Stimulated activated naive CD8-positive, alpha-beta T cell treated with anti-CD3 and anti-CD28 coated beads, Interleukin-15, Interleukin-2, amounts not matched to agents 100 U/mL and 50 U/mL, for 24 hours (primary cell): ENCODE results near the gene HS3ST5.
"Not testable (repeated sequence)": the region's sequence is repeated elsewhere in the genome, so short reads cannot be mapped to it uniquely, and the experiment has no call there.

Experiments
- ATAC-seq: fragments of 150-1000 bp; cut with Tn5 transposase; one replicate; pipeline ENCODE4 v1.10.0; 2021
- DNase-seq: peaks from one replicate; pipeline ENCODE4 v3.0.0; 2021

The HS3ST5 gene

GRCh38 chr6:114090626-114091025 is 252.2 kb downstream of the HS3ST5 start:
- ATAC-seq: no peak
- no peak for DNase-seq

- ATAC-seq: no peak
- no peak for DNase-seq
Measured at GRCh38 chr6:114087496-114087895, 255.3 kb downstream of the HS3ST5 start.

GRCh38 chr6:114085211-114085610 is 257.6 kb downstream of the HS3ST5 start:
- DNase-seq: no peak
- ATAC-seq: no peak

- DNase-seq: no peak
- ATAC-seq: no peak
Measured at GRCh38 chr6:114084327-114084890, 258.4 kb downstream of the HS3ST5 start.

- ATAC-seq (no peak), DNase-seq (no peak)
Measured at GRCh38 chr6:114083251-114083650, 259.6 kb downstream of the HS3ST5 start.

GRCh38 chr6:114081730-114082129 is 261.1 kb downstream of the HS3ST5 start:
- DNase-seq (no peak), ATAC-seq (no peak)

- no peak for DNase-seq
- no peak for ATAC-seq
Measured at GRCh38 chr6:114080891-114081510, 261.8 kb downstream of the HS3ST5 start.

DNA sequence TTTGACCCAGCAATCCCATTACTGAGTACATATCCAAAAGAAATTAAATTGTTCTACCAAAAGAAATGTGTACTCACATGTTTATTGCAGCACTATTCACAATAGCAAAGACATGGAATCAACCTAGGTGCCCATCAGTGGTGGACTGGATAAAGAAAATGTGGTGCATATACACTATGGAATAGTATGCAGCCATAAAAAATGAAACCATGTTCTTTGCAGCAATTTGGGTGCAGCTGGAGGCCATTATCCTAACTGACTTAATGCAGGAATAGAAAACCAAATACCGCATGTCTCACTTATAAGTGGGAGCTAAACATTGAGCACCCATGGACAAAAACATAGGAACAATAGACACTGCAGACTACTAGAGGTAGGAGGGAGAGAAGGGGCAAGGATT is 262.4 kb downstream of the HS3ST5 start:
- not testable (repeated sequence) for DNase-seq, ATAC-seq

DNA sequence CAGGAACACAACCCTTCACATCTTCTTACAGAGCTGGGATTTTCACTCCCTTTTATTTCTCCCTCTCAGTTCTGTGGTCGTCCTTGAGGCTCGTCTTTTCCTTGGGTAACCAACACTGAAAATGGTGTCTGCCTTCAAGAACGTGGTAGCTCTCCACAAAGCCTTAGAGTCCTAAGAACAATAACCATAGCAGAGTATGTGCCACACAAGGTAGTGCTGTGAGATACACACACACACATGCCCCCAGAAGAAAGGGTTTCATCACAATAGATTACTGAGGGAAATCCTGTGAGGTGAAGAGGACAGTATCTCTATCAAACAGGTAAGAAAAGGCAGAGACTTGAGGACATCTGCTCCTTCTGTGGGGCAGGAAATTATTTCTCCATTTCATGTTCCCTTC is 267.0 kb downstream of the HS3ST5 start:
- ATAC-seq (no peak), DNase-seq (no peak)

DNA sequence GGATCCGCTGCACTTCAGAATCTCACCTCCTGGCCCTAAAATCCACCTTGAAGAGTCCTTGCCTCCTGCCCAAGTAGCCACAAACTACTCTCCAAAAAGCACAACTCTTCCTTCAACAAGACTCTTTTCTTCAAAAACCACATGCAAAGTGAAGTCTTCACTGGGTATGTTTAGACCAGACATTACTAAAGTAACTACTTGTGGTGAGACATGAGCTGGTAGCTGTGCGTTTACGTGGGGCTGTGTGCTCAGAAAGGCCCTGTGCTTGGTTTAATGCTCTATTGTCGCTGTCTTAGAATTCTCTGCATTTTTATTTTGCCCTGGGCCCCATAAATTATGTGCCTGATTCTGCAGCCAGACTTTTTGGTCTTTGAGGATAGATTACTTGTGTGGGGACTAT is 267.5 kb downstream of the HS3ST5 start:
- ATAC-seq: no peak
- DNase-seq: no peak

GRCh38 chr6:114068771-114069170 is 274.1 kb downstream of the HS3ST5 start:
- DNase-seq (no peak), ATAC-seq (no peak)

- DNase-seq (no peak), ATAC-seq (no peak)
Measured at GRCh38 chr6:114068116-114068515, 274.7 kb downstream of the HS3ST5 start.

DNA sequence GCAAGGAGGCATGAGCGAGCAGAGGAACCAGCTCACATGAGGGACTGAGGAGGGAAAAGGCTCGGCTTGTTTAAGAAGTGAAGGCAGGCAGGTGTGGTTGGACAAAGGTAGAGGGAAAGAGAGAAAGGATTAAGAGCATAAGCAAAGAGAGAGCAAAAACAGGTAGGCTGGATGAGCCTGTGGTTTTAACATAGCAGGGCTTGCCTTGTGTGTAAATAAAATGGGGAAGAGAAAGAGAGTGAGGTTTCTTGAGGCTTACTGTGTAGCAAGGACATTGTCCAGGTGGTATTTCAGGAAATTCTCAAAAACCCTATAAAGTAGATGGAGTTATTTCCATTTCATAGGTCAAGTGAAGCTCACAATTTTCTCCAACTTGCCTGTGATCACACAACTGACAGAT is 278.0 kb downstream of the HS3ST5 start:
- ATAC-seq (no peak), DNase-seq (no peak)

DNA sequence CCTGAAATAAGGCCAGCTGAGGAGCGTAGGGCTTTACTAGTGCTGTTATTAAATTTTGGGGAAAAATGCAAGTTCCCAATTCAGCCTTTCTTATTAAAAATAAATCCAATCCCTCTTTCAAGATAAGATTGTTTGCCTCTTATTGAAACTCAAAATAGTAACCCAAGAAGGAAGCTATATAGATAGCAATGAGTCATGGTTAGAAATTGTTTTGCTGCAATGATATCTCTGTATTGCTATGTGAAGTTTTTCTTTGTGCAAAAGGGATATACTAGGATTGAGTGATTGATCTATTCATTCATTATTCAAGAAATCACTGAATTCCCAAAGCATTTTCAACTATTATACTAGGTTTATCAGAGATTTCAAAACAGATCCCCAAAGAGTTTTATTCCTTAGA is 278.9 kb downstream of the HS3ST5 start:
- ATAC-seq: no peak

GRCh38 chr6:114062199-114062598 is 280.6 kb downstream of the HS3ST5 start:
- no peak for DNase-seq
- ATAC-seq: no peak

More for the DNA sequence above, 278.9 kb downstream of the HS3ST5 start:
- no peak for DNase-seq

DNA sequence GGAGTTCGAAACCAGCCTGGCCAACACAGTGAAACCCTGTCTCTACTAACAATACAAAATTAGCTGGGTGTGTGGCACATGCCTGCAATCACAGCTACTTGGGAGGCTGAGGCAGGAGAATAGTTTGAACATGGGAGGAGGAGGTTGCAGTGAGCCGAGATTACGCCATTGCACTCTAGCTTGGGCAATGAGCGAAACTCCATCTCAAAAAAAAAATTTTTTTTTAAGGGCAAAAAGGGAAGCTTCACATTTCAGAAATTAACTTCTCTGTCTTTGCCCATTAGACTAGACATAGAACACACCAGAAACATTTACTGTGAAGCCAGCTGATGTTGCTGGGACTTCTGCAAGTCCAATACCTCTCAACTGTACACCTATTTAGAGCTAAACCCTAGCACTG is 281.1 kb downstream of the HS3ST5 start:
- DNase-seq: no peak
- no peak for ATAC-seq

DNA sequence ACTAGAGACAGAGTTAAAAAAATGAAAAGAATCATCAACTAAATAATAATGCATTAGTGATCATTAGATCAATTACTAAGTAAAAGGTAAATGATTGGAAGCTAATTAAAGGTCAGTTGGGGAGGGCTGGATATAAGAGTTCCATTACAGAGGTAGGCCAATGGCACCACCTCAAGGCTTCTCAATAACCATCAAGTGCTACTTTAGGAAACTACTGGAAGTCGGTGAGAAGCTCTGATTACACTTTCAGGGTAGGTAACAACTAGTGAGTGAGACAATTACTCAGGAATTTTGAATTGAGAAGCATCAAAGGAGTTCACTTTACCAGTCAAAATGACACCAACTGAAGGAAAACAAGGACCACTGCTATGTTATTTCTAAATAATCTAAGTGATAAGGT is 281.7 kb downstream of the HS3ST5 start:
- no peak for ATAC-seq
- DNase-seq: no peak

- no peak for ATAC-seq
Measured at GRCh38 chr6:114058435-114058834, 284.4 kb downstream of the HS3ST5 start.

GRCh38 chr6:114055763-114056162 is 287.1 kb downstream of the HS3ST5 start:
- ATAC-seq: no peak

More at GRCh38 chr6:114058435-114058834, 284.4 kb downstream of the HS3ST5 start:
- DNase-seq: no peak

DNA sequence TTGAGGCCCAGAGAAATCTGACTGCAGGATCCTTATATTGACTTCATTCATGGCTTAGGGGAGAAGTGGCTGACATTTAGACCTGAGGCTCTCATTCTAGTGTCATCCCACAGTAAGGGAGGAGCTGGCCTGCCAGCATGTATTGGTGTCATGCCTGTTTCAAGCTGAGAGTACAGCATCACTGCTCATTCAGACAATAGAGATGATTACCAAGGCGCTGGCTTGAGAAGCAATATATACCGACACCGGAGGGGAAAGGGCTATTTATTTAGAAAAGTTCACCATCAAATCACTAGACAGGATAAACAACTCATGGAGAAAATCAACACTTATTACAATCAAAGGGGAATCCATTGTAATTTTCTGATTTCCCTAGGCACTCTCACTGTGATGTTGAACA is 287.5 kb downstream of the HS3ST5 start:
- ATAC-seq (no peak), DNase-seq (no peak)

More at GRCh38 chr6:114055763-114056162, 287.1 kb downstream of the HS3ST5 start:
- no peak for DNase-seq

DNA sequence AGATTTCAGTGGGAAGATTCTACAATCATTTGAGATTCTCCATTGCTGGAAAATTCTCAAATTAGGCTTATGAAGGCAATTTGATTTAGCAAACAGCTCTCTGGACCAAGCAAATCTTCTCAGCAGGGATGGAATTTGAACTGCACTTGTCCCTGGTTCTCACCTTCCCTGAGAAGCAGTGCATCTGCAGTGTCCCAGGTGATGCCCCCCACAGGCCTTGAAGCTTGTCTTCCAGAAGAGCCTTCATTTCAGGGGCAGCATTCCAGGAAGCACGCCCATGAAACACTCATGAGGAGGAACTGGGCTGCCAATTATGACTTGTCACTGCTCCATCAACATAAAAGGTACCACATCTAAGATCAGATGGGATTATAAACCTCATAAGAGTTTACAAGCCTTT is 289.0 kb downstream of the HS3ST5 start:
- DNase-seq (no peak), ATAC-seq (no peak)

- DNase-seq (no peak), ATAC-seq (no peak)
Measured at GRCh38 chr6:114052141-114052540, 290.7 kb downstream of the HS3ST5 start.

- DNase-seq: no peak
- ATAC-seq: no peak
Measured at GRCh38 chr6:114051031-114051430, 291.8 kb downstream of the HS3ST5 start.

- ATAC-seq (no peak), DNase-seq (no peak)
Measured at GRCh38 chr6:114049367-114049966, 293.4 kb downstream of the HS3ST5 start.
